Hepatocyte (in vitro differentiated cells): ENCODE measurements around the gene ABCA5. TPM values are rescaled to one million over a fixed set of nuclear protein-coding genes. Genes with fewer than 3 reads are reported as not detected.

Experiments used
- DNase-seq: peaks from one replicate; pipeline ENCODE4 v3.0.0-alpha.2; 2016; ENCODE audit warnings: low spot score
- H2AFZ ChIP-seq: fragments of 200-600 bp; sonication (generic); 2 replicates; pipeline ENCODE4 v1.6.0; 2016; ENCODE audit warnings: antibody characterized with exemption, mild to moderate bottlenecking
- H3K27ac ChIP-seq: fragments of 200-600 bp; sonication (generic); 2 replicates; pipeline ENCODE4 v1.5.1; 2016; ENCODE audit warnings: mild to moderate bottlenecking
- H3K27me3 ChIP-seq: fragments of 200-600 bp; sonication (generic); 2 replicates; pipeline ENCODE4 v1.6.1; 2016
- H3K36me3 ChIP-seq: fragments of 200-600 bp; sonication (generic); replicated peaks from 2 replicates; pipeline ENCODE4 v1.5.1; 2016; ENCODE audit warnings: low read depth; ENCODE audit not compliant: insufficient read depth
- H3K4me1 ChIP-seq: fragments of 200-600 bp; sonication (generic); 2 replicates; pipeline ENCODE4 v1.5.1; 2016; ENCODE audit warnings: mild to moderate bottlenecking, moderate library complexity; ENCODE audit not compliant: insufficient read depth
- H3K4me2 ChIP-seq: fragments of 200-600 bp; sonication (generic); 2 replicates; pipeline ENCODE4 v1.6.0; 2016
- H3K4me3 ChIP-seq: fragments of 200-600 bp; sonication (generic); 2 replicates; pipeline ENCODE4 v1.5.1; 2016; ENCODE audit warnings: mild to moderate bottlenecking
- H3K79me2 ChIP-seq: fragments of 200-600 bp; sonication (generic); 2 replicates; pipeline ENCODE4 v1.6.0; 2017; ENCODE audit warnings: mild to moderate bottlenecking
- H3K9me2 ChIP-seq: fragments of 200-600 bp; sonication (generic); replicated peaks from 2 replicates; pipeline ENCODE4 v1.6.0; 2017; ENCODE audit warnings: mild to moderate bottlenecking; ENCODE audit not compliant: insufficient read depth
- H3K9me3 ChIP-seq: fragments of 200-600 bp; sonication (generic); 2 replicates; pipeline ENCODE4 v1.5.1; 2016; ENCODE audit warnings: low read depth, mild to moderate bottlenecking
- H4K20me1 ChIP-seq: fragments of 200-600 bp; sonication (generic); 2 replicates; pipeline ENCODE4 v1.6.0; 2016; ENCODE audit warnings: mild to moderate bottlenecking; ENCODE audit not compliant: insufficient read depth, poor library complexity, severe bottlenecking
- EZH2 ChIP-seq: fragments of 200-600 bp; sonication (generic); IDR thresholded peaks from 2 replicates; pipeline ENCODE4 v1.6.1; 2016; ENCODE audit warnings: antibody characterized with exemption, mild to moderate bottlenecking, borderline replicate concordance
- EZH2phosphoT487 ChIP-seq: fragments of 200-600 bp; sonication (generic); IDR thresholded peaks from one replicate; pipeline ENCODE4 v1.6.1; 2018; ENCODE audit warnings: antibody characterized with exemption, mild to moderate bottlenecking, low read depth, moderate library complexity; ENCODE audit not compliant: unreplicated experiment, severe bottlenecking
- WGBS: methylation state at CpG from one replicate; pipeline ENCODE4 v1.1.6; 2016; ENCODE audit warnings: low lambda C conversion rate; ENCODE audit errors: missing lambda C conversion rate; 5-methylcytosine and 5-hydroxymethylcytosine counted together
- polyA plus RNA-seq: library from polyadenylated mRNA; unstranded; fragments of >200 nt; fragmentation: Nextera tagmentation; extraction: Ambion mirVana; gene quantifications from 2 replicates; pipeline ENCODE4 v1.2.1, GENCODE V29; 2016
- total RNA-seq: library from RNA; depleted of rRNA; stranded (reverse); fragments of >200 nt; gene quantifications from 2 replicates; pipeline ENCODE4 v1.2.3, GENCODE V29; 2014
- TF ChIP-seq, protein P1 (sequence below): fragments of 200-600 bp; sonication (generic); IDR thresholded peaks from 2 replicates; pipeline ENCODE4 v1.5.1; 2016; ENCODE audit warnings: antibody characterized with exemption, mild to moderate bottlenecking; ENCODE audit not compliant: poor library complexity

ABCA5 gene
- total and polyA plus RNA-seq, 2 experiments from 2014 or later = 22.4 to 59.8 TPM

DNA sequence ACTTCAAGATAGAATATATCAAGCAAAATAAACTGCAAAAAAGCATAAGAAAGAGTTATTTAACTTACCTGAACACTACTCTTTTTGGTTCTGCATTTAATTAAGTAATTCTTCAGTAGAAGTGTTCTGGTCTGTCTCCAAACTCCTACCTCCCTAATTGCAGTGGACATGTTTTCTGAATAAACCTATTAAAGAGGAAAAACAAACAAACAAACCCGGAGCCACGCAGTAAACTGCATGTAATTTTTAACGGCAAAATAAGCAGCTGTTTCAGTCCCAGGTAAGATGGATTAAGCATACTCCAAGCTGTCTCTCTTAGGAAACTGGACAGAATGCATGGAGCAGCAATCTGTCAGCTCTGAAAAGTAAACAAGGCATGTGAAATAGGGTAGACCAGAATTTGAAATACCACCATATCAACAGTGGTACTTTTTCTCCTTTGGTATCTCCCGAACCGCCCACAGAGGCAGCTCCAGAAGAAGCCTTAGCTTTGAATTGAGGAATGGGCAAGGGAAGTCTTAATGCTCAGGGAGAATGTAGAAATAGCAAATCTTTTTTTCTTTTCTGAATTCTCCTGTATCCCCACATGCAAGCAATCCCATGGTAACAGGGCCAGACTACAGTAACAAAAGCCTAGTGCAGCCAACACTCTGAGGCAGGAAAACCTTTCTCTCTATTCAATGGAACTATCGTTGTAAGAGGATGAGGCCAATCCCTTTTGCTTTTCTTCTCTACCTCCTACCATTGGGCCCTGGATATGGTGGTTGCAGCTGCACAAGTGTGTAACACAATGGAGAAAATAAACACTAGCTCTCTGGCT is 12.5 kb downstream of the ABCA5 start:
- WGBS = 52% methylated on average over 6 of the region's 6 CpGs
- no peak overlapping the region for H2AFZ ChIP-seq
- H3K4me3 ChIP-seq = no peak overlapping the region
- H3K9me3 ChIP-seq = no peaks in the 10 kb centered on the region
- no peak overlapping the region for H3K4me2 ChIP-seq
- no peaks in the 10 kb centered on the region for H3K4me1 ChIP-seq
- H3K79me2 ChIP-seq = no peaks in the 10 kb centered on the region
- H3K27ac ChIP-seq = no peak overlapping the region
- H3K36me3 ChIP-seq = no peaks in the 10 kb centered on the region
- H4K20me1 ChIP-seq = no peaks in the 10 kb centered on the region
- H3K9me2 ChIP-seq = no peaks in the 10 kb centered on the region
- no peaks in the 10 kb centered on the region for H3K27me3 ChIP-seq
- DNase-seq = no peak
- TF ChIP-seq EZH2 (no peak), EZH2phosphoT487 (no peak)
- TF ChIP-seq, protein P1, sequence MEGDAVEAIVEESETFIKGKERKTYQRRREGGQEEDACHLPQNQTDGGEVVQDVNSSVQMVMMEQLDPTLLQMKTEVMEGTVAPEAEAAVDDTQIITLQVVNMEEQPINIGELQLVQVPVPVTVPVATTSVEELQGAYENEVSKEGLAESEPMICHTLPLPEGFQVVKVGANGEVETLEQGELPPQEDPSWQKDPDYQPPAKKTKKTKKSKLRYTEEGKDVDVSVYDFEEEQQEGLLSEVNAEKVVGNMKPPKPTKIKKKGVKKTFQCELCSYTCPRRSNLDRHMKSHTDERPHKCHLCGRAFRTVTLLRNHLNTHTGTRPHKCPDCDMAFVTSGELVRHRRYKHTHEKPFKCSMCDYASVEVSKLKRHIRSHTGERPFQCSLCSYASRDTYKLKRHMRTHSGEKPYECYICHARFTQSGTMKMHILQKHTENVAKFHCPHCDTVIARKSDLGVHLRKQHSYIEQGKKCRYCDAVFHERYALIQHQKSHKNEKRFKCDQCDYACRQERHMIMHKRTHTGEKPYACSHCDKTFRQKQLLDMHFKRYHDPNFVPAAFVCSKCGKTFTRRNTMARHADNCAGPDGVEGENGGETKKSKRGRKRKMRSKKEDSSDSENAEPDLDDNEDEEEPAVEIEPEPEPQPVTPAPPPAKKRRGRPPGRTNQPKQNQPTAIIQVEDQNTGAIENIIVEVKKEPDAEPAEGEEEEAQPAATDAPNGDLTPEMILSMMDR = no peak

DNA sequence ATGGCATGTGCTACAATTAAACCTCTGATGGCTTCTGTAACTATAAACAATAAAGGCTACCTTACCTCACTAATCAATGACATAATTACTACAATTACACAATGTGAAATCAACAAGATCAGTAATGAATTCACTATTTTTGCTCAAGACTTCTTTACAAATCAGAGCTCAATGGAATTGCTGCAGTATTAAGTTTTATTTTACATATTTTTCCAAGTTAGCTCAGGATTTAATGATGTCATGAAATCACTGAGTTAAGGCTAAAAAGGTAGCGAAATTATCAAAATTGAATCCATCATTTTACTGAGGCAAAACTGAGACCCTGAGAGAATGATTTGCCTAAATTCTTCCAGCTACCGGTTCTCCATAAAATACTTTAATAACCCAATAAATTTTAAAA is 21.8 kb downstream of the ABCA5 start:
- Histone ChIP-seq H3K9me2 (no peaks in the 10 kb centered on the region), H3K27ac (no peak overlapping the region), H3K36me3 (no peaks in the 10 kb centered on the region), H3K9me3 (no peaks in the 10 kb centered on the region), H2AFZ (no peak overlapping the region), H4K20me1 (no peaks in the 10 kb centered on the region), H3K4me2 (no peak overlapping the region), H3K79me2 (no peaks in the 10 kb centered on the region), H3K27me3 (no peaks in the 10 kb centered on the region), H3K4me1 (no peaks in the 10 kb centered on the region), H3K4me3 (no peak overlapping the region)
- WGBS = 88% methylated on average over 2 of the region's 2 CpGs
- TF ChIP-seq, protein P1 = no peak
- TF ChIP-seq EZH2phosphoT487 (no peak), EZH2 (no peak)
- DNase-seq = no peak

DNA sequence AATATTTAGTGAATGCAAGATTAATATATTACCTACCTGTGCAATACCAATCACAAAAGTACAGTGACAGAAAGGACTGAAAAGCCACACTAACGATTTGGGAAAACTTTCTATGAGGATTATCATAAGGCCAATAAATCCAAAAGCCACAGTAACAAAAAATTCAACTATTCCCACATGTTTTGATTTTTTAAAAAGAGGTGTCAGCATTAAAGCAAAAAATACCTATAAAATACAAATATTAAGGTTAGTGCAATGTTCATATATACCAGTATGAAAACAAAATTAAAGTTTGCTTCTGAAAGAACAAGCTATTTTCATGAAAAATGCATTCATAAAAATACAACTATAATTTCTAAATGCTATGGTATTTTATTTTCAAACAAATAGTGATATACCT is 24.3 kb downstream of the ABCA5 start:
- WGBS = 60% methylated on average over 1 of the region's 1 CpG
- Histone ChIP-seq H3K9me3 (no peaks in the 10 kb centered on the region), H3K4me3 (no peak overlapping the region), H2AFZ (no peak overlapping the region), H3K27ac (no peak overlapping the region), H3K4me2 (no peak overlapping the region), H3K4me1 (no peaks in the 10 kb centered on the region), H3K36me3 (no peaks in the 10 kb centered on the region), H3K27me3 (no peaks in the 10 kb centered on the region), H4K20me1 (no peaks in the 10 kb centered on the region), H3K9me2 (no peaks in the 10 kb centered on the region), H3K79me2 (no peaks in the 10 kb centered on the region)
- DNase-seq = no peak
- TF ChIP-seq, protein P1 = no peak
- TF ChIP-seq EZH2 (no peak), EZH2phosphoT487 (no peak)
